Calu3 (cell line): ENCODE results near the gene BCR. TPM values are rescaled to one million over a fixed set of nuclear protein-coding genes. Genes with fewer than 3 reads are reported as not detected.

ENCODE experiments used
- BruUV-seq: library from RNA; stranded (reverse); fragments of 400-500 nt; replicated peaks from 2 replicates; lab custom pipeline; 2021; lab: Mats Ljungman, UMichigan
- CTCF ChIA-PET: fragments of 300-600 bp; sonication (Branson Sonifier 250); formaldehyde crosslinking; loops from one replicate; lab custom pipeline; 2022; ENCODE audit warnings: antibody characterized with exemption; lab: Charles Lee
- DNase-seq: peaks from one replicate; pipeline ENCODE4 v3.0.0; 2022
- H3K27ac Mint-ChIP-seq: one replicate; pipeline ENCODE4 v1.8.0; 2022; ENCODE audit warnings: mixed read lengths; ENCODE audit not compliant: unreplicated experiment
- H3K27me3 Mint-ChIP-seq: one replicate; pipeline ENCODE4 v1.8.0; 2022; ENCODE audit warnings: mixed read lengths; ENCODE audit not compliant: unreplicated experiment
- H3K36me3 Mint-ChIP-seq: one replicate; pipeline ENCODE4 v1.8.0; 2022; ENCODE audit warnings: mild to moderate bottlenecking, moderate library complexity, mixed read lengths; ENCODE audit not compliant: insufficient read depth, unreplicated experiment
- H3K4me1 Mint-ChIP-seq: one replicate; pipeline ENCODE4 v1.8.0; 2022; ENCODE audit warnings: mild to moderate bottlenecking, low read depth, mixed read lengths; ENCODE audit not compliant: unreplicated experiment
- H3K4me3 Mint-ChIP-seq: one replicate; pipeline ENCODE4 v1.8.0; 2022; ENCODE audit warnings: mild to moderate bottlenecking, low read depth, moderate library complexity, mixed read lengths; ENCODE audit not compliant: unreplicated experiment
- H3K9me3 Mint-ChIP-seq: one replicate; pipeline ENCODE4 v1.8.0; 2022; ENCODE audit warnings: low read depth, mixed read lengths; ENCODE audit not compliant: unreplicated experiment
- intact Hi-C: fragments of 100-400 bp; cut with micrococcal nuclease; formaldehyde crosslinking; loops from one replicate; pipeline ENCODE4 v1.10.0; 2022; ENCODE audit not compliant: unreplicated experiment
- total RNA-seq: library from RNA; stranded (reverse); gene quantifications from 2 replicates; pipeline ENCODE4 v1.2.3, GENCODE V29; 2022
- TF ChIP-seq, protein P1 (sequence below): fragments of 200-600 bp; IDR thresholded peaks from one replicate; pipeline ENCODE4 v1.8.0; 2022; ENCODE audit warnings: antibody characterized with exemption; ENCODE audit not compliant: unreplicated experiment

The BCR gene
- total RNA-seq, 1 experiment from 2014 or later, result 83.6 TPM

DNA sequence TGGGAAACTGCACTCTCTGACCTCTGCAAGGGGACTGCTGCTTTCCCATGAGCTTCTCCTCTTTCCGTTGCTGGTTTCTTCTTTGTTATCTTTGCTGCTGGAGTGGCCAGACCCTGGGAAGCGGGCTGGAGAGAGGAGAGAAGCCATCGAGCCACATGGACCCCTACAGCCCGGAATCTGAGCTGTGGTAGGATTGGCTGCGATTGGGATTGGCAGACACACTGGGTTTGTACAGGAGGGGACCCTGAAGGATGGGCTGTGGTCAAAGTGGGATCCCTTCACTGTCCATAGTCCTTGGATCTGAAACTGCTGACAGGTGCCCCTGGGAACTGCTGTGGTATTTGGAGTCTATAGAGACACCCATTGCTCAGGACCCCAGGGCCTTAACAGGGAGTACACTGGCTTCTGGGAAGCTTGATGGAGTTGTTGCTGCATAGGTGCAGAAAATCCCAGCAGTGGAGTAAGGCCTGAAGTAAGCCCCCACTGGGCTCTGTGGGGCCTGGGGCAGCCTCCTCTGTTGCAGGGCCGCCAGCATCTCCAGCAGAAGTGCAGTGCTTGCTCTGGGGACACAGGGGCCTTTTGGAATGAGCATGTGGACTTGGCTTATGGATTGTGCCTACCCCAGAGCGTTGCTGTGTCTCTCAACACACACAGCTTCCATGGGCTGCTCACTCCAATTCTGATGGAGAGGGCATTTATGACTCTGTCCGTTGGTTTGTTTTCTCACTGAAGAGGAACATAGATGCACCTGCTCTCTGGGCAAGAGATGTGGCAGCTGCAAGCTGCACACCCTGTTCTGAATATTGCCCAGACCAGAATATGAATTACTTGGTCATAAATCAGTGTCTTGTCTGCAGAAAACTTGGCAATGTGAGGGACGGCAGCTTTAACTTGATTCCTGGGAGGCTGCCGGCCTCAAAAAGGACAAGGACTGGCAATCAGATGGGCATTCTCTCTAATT lies 32.0 kb downstream of the BCR start:
- CTCF ChIA-PET, result no interaction called here
- no TSS peak for BruUV-seq
- H3K9me3 Mint-ChIP-seq, result no peaks in the 10 kb centered on the region

GRCh38 chr22:23213022-23213555 lies 32.8 kb downstream of the BCR start:
- DNase-seq, result no peak
- H3K9me3 Mint-ChIP-seq, result no peaks in the 10 kb centered on the region
- H3K4me3 Mint-ChIP-seq, result no peak overlapping the region
- no peaks in the 10 kb centered on the region for H3K36me3 Mint-ChIP-seq
- peaks cover 44% of the 10 kb centered on the region for H3K4me1 Mint-ChIP-seq
- no TSS peak for BruUV-seq
- CTCF ChIA-PET, result interaction anchor here (0.6 to 0.9 kb wide), 2 partner anchors 36 to 1606 kb away, joined by 3 to 5 read pairs; no protein-coding TSS in a partner anchor
- TF ChIP-seq, protein P1, sequence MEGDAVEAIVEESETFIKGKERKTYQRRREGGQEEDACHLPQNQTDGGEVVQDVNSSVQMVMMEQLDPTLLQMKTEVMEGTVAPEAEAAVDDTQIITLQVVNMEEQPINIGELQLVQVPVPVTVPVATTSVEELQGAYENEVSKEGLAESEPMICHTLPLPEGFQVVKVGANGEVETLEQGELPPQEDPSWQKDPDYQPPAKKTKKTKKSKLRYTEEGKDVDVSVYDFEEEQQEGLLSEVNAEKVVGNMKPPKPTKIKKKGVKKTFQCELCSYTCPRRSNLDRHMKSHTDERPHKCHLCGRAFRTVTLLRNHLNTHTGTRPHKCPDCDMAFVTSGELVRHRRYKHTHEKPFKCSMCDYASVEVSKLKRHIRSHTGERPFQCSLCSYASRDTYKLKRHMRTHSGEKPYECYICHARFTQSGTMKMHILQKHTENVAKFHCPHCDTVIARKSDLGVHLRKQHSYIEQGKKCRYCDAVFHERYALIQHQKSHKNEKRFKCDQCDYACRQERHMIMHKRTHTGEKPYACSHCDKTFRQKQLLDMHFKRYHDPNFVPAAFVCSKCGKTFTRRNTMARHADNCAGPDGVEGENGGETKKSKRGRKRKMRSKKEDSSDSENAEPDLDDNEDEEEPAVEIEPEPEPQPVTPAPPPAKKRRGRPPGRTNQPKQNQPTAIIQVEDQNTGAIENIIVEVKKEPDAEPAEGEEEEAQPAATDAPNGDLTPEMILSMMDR, result no peak
- no peaks in the 10 kb centered on the region for H3K27me3 Mint-ChIP-seq
- intact Hi-C loops, result no loop called here
- no peak overlapping the region for H3K27ac Mint-ChIP-seq

More for the DNA sequence above, 32.0 kb downstream of the BCR start:
- Mint-ChIP-seq H3K27ac (no peak overlapping the region), H3K36me3 (no peaks in the 10 kb centered on the region), H3K27me3 (no peaks in the 10 kb centered on the region), H3K4me1 (peaks cover 37% of the 10 kb centered on the region), H3K4me3 (no peak overlapping the region)
- TF ChIP-seq, protein P1, result no peak
- DNase-seq, result no peak
- intact Hi-C loops, result no loop called here

- no peak overlapping the region for H3K4me3 Mint-ChIP-seq
- H3K27me3 Mint-ChIP-seq, result no peaks in the 10 kb centered on the region
- H3K36me3 Mint-ChIP-seq, result no peaks in the 10 kb centered on the region
- peaks cover 51% of the 10 kb centered on the region for H3K4me1 Mint-ChIP-seq
- intact Hi-C loops, result no loop called here
- H3K9me3 Mint-ChIP-seq, result no peaks in the 10 kb centered on the region
- CTCF ChIA-PET, result interaction anchor here (0.6 to 0.9 kb wide), 3 partner anchors 37 to 1605 kb away, joined by 3 to 5 read pairs (median 5); no protein-coding TSS in a partner anchor
- no TSS peak for BruUV-seq
- TF ChIP-seq, protein P1, result no peak
- H3K27ac Mint-ChIP-seq, result no peak overlapping the region
- DNase-seq, result no peak
Observed at GRCh38 chr22:23213581-23214334, 33.4 kb downstream of the BCR start.

- no peaks in the 10 kb centered on the region for H3K27me3 Mint-ChIP-seq
- H3K36me3 Mint-ChIP-seq, result no peaks in the 10 kb centered on the region
- peaks cover 57% of the 10 kb centered on the region for H3K4me1 Mint-ChIP-seq
- H3K4me3 Mint-ChIP-seq, result no peak overlapping the region
- no TSS peak for BruUV-seq
- no peak overlapping the region for H3K27ac Mint-ChIP-seq
- TF ChIP-seq, protein P1, result no peak
- intact Hi-C loops, result no loop called here
- no peak for DNase-seq
- CTCF ChIA-PET, result interaction anchor here (0.7 kb wide), 1 partner anchor 810 kb away, joined by 5 read pairs; no protein-coding TSS in a partner anchor
- H3K9me3 Mint-ChIP-seq, result no peaks in the 10 kb centered on the region
Observed at GRCh38 chr22:23214398-23214797, 34.1 kb downstream of the BCR start.
